HG03097 (cell line): ENCODE data around the gene LYPD4.
"Not testable (repeated sequence)": the region's sequence is repeated elsewhere in the genome, so short reads cannot be mapped to it uniquely, and the experiment has no call there.

Source experiments
- ATAC-seq: cut with Tn5 transposase; IDR thresholded peaks from one replicate; pipeline ENCODE4 v1.9.1; 2021; ENCODE audit not compliant: unreplicated experiment, low FRiP score

Gene LYPD4

DNA sequence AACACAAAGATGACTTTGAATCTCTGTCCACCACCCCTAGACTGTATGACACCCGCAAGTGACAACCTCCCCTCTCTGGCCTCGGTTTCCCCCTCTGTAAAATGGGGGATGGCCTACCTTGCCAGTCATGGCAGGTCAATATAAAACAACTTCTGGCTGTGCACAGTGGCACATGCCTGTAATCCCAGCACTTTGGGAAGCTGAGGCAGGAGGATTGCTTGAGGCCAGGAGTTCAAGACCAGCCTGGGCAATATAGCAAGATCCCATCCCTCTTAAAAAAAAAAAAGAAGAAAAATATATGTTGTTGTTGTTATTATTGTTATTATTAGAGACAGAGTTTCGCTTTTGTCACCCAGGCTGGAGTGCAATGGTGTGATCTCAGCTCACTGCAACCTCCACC lies 31.5 kb upstream of the LYPD4 start:
- not testable (repeated sequence) for ATAC-seq

DNA sequence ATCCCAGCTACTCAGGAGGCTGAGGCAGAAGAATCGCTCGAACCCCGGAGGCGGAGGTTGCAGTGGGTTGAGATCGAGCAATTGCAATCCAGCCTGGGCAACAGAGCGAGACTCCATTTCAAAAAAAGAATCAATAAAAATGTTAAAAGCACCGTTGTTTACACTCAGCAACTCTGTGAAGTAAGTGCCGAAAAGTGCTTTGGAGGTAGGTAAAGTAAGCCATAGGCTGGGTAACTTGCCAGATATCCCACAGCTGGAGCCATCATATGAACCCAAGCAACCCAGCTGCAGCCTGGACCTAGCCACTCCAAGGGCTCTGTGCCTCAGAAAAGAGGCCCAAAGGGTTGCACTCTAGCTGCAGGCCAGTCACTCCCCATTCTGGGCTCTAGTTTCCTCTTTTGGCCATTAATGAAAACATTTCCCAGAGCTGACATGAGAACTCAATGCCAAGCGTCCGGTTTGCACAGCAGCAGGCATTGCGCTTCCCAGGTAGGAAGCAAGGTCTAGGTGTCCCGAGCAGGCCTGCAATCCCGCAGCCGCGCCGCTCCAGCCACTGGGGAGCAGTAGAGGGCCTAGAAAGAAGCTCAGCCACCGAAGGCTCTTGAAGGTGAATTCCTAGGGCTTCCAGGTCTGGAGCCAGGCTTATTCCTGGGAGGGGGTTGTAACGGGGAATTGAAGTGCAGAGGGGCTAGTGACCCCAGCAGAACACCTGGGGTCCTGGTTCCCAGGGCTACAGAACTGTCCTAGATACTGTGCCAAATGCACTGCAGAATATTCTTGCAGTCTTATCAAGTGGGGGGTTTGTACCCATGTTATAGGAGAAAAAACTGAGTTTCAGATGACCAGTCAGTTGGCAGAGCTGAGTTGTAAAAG lies 28.5 kb upstream of the LYPD4 start:
- no peak for ATAC-seq

DNA sequence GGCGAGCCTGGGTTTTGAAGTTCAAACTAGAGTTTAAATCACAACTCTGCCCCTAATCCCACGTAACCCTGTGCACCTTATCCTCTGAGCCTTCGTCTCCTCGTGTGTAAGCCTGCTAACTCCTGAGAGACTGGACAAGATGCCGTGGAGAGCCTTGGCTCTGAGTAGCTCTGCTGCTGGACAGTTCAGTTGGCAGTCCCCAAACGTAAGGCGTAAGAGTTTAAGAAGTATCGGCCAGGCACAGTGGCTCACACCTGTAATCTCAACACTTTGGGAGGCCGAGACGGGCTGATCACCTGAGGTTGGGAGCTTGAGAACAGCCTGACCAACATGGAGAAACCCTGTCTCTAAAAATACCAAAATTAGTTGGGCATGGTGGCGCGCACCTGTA lies 27.9 kb upstream of the LYPD4 start:
- ATAC-seq = no peak

DNA sequence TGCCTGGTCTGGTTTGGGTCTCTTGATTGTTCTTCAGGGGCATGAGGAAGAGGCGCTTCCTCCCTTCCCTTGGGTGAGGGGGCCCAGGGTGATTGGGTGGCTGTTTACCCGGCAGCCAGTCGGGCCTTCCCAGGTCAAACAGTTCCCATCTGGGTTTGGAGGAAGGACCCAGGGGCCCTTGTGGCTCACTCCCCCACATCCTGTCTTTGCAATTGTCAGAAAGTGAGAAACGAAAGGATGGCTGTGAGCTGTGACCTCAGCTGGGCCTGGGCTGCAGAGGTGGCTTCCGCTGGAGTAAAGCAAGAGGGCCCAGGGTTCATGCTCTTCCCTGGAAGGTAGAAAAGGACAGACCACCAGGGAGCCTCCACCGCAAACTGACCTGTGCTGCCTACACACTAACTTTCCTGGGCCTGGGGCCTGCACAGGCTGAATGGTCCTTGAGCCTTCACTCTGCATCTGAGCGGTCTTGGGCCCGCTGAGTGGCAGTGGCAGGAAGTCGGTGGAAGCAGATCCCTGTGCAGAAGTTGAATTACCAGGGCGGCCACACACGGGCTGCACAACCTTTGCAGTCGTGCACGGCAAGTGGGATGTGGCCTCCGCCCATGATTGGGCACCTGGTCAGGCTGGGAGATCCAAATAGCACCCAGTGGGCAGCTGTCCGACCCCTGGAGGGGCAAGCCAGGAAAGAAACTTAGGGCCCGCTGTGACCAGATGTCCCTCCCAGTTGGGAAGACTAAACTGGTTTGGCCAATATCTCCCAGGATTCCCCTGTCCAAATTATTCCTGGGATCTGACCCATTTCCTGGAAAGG lies 27.3 kb upstream of the LYPD4 start:
- ATAC-seq = peak; percentile 35

DNA sequence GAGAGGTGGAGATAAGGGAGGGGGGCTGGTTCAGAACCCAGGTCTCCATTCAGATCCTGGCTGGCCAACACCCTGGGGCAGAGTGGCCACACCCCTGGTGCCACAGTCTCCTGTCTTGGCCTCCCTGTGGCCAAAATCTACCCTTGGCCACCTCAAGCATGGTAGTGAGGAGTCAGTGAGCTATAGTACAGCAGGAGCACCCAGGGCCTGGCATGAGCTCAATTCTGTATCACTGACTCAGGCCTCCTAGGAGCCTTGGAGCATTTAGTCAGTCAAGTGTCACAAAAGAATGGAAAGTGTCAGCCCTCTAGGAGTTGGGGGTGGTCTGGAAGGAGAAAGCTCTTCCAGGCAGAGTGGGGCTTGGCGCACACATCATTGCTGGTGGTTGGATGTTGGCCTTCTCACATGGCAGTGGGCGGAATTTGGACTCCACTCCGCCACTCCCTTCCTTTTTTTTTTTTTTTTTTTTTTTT lies 26.0 kb upstream of the LYPD4 start:
- no peak for ATAC-seq

DNA sequence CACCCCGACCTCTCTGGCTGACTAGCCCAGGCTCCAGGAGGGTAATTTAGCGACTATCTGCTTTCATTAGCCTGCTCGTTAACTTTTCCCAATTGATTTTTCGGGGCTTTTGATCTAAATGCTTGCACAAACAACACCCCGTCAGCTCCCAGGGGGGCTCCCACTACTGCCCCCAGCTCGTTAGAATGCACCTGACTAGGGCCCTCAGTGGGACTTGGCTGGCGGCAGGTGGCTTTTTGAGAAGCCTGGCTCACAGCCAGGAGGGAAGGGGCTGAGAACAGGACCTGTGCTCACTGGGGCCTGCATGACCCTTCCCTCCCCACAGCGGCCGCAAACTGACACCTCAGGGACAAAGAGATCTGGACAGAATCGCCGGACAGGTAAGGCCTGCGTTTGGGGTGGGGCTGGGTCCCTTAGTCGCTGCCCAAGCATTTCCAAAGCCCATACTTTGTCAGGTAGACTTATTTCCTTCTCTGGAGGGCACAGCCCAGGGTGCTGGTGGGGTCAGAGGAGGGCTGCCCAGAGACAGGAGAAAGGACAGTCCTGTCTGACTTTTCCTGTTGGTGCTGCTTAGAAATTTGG lies 25.0 kb upstream of the LYPD4 start:
- no peak for ATAC-seq

DNA sequence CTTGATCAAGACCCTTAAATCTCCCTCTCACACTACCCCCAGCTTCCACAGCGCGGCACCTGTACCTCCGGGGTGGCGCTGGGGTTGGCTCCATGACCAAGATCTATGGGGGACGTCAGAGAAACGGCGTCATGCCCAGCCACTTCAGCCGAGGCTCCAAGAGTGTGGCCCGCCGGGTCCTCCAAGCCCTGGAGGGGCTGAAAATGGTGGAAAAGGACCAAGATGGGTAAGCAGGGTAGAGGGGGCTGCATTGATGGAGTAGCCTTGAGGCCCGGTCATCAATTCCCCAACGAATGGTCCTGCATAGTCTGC lies 24.5 kb upstream of the LYPD4 start:
- ATAC-seq = no peak

DNA sequence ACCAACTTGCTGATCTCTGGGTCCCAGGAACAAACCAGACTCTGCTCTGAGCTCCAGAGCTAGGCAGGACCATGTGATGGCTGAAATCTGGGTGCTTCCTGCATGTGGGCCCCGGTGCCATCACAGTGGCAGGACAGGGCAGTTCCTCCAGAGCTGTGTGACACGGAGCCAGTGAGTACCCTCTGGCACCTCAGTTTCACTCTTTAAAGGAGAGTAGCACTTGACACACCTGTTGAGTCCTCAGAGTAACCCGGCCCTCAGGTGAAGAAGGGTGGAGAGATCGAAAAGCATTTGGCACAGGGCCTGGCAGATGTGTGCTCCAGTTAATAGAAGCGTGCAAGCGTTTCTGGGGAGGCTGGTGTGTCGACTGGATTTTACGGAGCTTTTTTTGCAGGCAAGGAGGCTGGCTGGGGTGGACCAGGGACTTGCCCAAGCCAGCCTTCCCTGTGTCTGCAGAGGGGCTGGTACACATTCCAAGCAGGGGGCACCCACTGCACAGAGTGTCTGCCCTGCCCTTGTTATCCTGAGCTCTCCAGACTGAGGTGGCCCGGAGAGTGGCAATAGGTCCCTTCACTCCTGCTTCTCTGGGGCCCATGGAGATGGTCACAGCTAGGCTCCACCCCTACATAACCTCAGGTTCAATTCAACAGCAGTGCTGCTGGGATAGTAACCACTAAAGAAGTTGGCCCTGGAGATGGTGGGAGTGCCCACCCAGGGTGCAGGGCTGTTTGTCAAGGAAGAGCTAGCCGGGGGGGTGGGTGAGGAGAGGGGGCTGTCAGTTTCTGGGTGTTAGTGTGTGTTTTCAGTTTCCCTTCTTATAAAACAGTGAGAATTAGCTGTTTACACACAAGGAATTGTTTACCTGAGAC lies 23.9 kb upstream of the LYPD4 start:
- ATAC-seq = no peak

DNA sequence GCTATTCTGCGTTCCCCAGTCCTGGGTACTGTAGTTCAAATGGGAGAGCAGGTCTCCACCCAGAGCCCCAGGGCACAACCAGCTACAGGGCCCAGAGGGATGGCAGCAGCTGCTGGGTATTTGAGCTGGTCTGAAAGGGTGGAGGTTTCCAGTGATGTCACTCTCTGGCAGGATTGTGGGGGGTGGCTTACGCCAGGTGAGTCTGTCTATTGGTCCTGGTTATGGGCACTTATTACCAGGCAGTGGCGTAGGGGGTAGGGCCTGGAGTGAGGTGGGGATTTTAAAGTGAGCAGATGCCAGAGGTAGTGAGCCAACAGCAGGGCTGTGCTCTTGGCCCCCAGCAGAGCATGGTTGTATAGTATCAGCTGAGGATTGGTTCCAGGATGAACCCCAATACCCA lies 21.8 kb upstream of the LYPD4 start:
- no peak for ATAC-seq

DNA sequence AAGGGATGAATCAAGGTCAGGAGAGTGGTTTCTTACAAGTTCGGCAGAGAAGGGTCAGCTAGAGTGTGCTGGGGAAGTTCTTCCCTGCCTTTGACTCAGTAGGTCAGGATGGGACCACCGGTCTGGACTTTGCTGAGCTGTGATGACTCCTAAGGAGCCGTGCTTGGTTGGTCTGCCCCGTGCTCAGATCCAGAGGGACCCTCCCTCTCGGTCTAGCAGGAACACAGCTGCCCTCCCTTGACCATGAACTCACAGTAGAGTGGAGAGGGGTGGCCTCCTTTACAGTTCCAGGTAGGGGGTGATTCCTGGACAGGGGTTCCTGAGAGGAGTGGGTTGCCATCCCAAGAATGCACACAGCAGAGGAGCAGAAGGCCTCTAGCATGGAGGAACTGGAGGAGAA lies 19.9 kb upstream of the LYPD4 start:
- ATAC-seq = no peak

DNA sequence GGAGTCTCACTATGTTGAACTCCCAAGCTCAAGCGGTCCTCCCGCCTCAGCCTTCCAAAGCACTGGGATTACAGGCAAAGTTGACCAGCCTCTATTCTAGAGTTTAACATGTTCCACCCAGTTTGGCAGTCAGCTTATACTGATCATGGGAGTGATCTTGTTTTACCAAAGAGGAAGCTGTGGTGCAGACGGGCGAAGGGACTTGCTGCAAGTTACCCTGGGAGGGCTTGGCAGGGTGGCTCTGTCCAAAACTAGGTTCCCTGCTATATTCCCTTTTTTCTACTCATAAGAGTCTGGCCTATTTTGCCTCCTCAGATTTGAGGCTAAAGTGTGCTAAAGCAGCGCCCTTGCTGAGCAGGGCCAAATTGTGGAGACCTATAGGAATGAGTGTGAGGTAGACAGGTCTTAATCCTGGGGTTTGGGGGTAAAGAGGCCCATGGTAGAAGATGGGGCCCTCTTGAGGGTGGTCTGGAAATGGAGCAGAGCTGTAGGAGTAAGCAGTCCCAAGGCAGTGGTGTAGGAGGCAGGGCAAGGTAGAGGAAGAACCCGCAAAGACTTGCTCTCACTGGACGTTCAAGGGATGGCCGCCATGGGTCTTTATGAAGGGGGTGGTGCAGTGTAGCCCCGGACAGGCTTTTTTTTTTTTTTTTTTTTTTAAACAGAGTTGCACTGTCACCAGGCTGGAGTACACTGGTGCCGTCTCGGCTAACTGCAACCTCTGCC lies 18.9 kb upstream of the LYPD4 start:
- no peak for ATAC-seq

DNA sequence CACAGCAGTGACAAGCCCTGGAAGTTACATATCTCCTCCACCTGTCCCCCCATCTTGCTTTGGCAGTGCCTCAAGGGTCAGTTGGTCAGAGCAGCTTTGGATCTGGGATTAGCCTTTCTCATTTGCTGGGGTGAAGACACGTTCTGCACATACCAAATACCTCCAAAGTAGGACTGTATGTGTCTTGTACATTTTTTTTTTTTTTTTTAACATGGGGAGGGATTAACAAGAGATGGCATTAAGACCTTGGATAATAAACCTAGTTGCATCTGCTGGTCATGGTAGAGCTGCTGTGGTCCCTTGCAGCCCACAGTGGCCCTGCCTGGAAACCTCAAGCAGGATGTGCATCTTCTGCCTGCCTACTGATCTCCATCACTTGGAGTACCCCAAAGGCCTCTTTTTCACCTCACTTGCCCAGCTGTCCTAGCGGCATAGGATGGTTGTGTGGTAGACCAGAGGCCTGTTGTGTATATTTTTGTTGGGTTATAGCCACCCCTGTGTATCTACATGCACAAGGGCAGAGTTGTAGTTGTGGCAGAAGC lies 18.0 kb upstream of the LYPD4 start:
- no peak for ATAC-seq

DNA sequence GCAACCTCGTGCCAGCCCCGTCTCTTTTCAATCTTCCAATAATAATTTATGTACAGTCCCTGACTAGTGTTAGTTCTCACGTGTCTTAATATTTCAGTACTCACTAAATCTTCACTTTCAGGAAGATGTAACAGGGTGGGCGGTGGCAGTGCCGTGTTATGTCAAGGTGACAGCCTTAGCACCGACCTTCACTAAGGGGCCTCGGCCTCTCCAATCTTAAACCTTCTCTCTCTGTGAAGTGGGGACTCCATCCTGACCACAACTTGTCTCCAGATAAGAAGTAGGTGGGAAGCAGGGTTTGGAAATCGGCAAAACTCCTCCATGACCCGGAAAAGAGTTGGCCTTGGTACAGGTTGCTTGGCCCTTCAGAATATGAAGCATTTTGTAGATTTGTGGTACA lies 17.4 kb upstream of the LYPD4 start:
- ATAC-seq = no peak

DNA sequence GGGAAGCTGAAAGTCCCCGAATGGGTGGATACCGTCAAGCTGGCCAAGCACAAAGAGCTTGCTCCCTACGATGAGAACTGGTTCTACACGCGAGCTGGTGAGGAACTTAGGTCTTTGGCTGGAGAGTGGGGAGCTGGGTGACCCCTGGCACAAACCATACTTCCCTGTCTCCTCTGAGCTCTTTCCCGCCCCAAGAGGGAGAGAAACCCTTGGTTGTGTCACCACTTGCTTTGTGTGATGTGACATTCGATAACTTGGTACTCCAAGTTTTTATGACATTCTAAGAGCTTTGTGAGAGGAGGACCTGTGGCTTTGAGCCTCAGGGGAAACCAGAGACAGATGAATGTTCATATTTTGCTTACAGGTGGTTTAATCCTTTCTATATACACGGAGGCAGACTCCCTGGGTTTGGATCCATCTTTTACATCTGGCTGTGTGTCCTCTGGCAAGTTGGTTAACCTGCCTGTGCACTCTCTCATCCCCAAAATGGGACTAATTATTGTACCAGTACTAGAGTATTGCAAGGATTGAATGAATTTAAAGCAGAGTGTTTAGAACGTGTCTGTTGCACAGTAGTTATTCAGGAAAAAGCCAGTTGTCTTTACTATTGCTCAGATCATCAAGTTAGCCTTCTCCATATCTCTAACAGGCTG lies 16.8 kb upstream of the LYPD4 start:
- ATAC-seq = no peak

DNA sequence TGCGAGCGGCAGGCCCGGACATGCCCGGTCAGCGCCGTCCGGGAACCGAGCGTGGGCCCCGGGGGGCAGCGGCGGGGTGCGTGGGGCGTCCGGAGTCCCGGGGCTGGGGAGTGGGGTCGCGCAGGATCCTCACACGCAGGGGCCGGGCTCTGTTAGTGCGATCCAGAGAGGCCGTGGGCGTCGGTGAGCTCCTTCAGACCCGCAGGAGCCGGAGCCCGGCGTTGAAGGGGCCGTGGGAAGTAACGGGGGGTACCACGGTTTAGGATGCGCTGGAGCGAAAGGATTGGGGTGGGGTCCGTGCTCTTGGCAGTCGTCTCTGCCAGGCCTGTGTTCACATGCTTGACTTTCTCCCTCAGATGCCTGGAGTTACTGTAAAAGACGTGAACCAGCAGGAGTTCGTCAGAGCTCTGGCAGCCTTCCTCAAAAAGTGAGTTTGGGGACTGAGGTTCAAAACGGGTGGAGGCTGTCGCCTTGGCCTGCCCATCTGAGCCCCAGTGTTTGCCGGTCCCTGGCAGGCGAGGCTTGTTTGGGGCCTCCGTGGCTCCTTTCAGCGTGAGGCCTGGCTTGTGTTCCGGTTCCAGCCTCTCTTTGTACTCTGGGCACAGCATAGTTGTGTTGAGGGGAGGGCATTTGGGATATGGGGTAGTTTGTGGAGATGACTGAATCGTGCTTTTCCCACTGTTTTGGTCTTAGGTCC lies 16.1 kb upstream of the LYPD4 start:
- no peak for ATAC-seq

DNA sequence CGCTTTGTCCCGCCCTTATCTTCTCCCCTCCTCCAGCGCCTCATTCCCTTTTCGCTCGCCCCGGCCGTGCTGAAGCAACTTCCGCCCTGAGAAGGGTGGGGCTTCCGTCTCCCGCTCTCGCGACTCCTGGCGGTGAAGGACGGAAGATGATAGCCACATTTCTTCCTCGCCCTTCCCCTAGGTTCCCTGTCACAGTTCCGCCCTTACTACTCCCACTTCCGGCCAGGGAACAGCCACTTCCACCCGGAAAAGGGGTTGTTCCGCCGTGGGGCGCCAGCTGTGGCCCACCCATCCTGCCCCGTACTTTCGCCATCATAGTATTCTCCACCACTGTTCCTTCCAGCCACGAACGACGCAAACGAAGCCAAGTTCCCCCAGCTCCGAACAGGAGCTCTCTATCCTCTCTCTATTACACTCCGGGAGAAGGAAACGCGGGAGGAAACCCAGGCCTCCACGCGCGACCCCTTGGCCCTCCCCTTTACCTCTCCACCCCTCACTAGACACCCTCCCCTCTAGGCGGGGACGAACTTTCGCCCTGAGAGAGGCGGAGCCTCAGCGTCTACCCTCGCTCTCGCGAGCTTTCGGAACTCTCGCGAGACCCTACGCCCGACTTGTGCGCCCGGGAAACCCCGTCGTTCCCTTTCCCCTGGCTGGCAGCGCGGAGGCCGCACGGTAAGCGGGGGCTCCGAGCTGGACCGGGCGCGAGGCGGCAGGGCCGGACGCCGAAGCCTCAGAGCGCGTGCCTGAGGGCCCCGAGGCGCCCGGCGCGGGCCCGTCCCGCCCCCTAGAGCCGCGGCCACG lies 15.3 kb upstream of the LYPD4 start, which contains the start of gene RPS19:
RPS19 (plus strand) TSS at position 638 of the 801 bp plus-strand sequence. CDS start 520 bp downstream, outside the sequence.
- ATAC-seq = peak; percentile 82

DNA sequence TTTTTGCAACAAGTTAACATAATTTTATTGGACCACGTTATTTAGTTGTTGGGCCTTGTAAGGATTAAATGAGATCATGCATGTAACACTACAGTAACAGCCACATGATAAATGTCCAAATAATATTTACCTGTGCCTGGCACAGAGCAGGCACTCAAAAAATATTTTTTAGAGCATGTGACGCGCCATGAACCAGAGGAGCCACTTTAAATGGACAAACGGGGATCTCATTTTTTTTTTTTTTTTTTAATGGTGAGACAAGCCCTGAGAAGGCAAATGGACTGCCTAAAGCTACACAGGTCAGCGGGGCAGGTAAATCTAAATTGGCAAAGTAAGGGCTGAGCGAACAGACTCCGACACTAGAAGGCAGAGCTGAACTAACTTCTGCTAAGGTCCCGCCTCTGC lies 14.7 kb upstream of the LYPD4 start:
- no peak for ATAC-seq

DNA sequence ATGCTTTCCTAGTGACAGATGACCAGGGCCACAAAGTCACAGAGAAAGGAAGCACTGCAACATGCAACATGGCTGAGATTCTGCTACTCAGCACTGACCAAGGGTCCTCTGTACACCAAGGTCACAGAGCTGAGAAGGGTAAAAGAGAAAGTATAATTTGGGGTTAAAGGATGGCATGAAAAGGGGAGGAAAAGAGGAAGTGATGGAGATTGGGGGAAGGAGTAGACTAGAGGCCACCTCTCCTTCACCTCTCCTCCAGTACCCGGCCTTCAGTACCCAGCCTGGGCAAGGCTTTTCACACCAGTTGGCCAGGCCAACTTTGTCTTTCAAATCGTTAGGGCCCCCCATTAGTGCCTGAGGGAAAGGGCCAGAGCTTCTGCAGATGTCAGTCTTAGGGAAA lies 9.3 kb upstream of the LYPD4 start:
- no peak for ATAC-seq
